Right cardiac atrium (tissue), 5 donors: ENCODE results near the gene RASL10B. TPM values are rescaled to one million over a fixed set of nuclear protein-coding genes. Genes with fewer than 3 reads are reported as not detected.
"Not testable (repeated sequence)": the region's sequence is repeated elsewhere in the genome, so short reads cannot be mapped to it uniquely, and the experiment has no call there.

Experiments used
- ATAC-seq, 2 donors: fragments of 200-7000 bp; cut with Tn5 transposase; one replicate each; pipeline versions ENCODE4 v1.8.0 to v1.9.1; 2020; ENCODE audit warnings: moderate library complexity in 2 of 2, mild to moderate bottlenecking in 1 of 2
- DNase-seq, 3 donors: peaks; one replicate each; pipeline ENCODE4 v3.0.0-alpha.2; 2020
- H3K27ac ChIP-seq: one replicate; pipeline ENCODE4 v1.5.1; 2013; ENCODE audit warnings: mild to moderate bottlenecking, low read length, control low read depth, moderate library complexity
- H3K27me3 ChIP-seq: one replicate; pipeline ENCODE4 v1.6.1; 2013; ENCODE audit not compliant: control insufficient read depth, insufficient read depth
- H3K4me1 ChIP-seq: one replicate; pipeline ENCODE4 v1.6.1; 2013; ENCODE audit warnings: low read length; ENCODE audit not compliant: control insufficient read depth, insufficient read depth
- H3K4me3 ChIP-seq: one replicate; pipeline ENCODE4 v1.5.1; 2013; ENCODE audit warnings: low read length, control low read depth
- H3K9me3 ChIP-seq: one replicate; pipeline ENCODE4 v1.6.1; 2013; ENCODE audit warnings: low read length; ENCODE audit not compliant: control insufficient read depth
- WGBS: extraction: QIAGEN DNeasy Blood & Tissue Kit; methylation state at CpG from one replicate; pipeline ENCODE4 v1.1.7; 2013; 5-methylcytosine and 5-hydroxymethylcytosine counted together
- intact Hi-C, 4 donors: fragments of 100-400 bp; cut with DNase I; formaldehyde crosslinking; loops; one replicate each; pipeline versions ENCODE4 v1.11.0 to v1.14.0; 2022 to 2023
- polyA plus RNA-seq: library from polyadenylated mRNA; stranded (reverse); fragments of 200-250 nt; gene quantifications from one replicate; pipeline ENCODE4 v1.2.3, GENCODE V29; 2013
- total RNA-seq, 4 donors: library from RNA; stranded (reverse); fragmentation: NEBNext Ultra II Directional; extraction: Animal tissue kit (Norgen Biotek cat#: 25700); gene quantifications; one replicate each; pipeline ENCODE4 v1.2.1, GENCODE V29; 2021
- donor health status: healthy with polysubstance abuse.
- donor health status: DM: no; HTN: yes; CAD: no.
- donor health status: DM: no; HTN: no; CAD: no.
- donor health status: DM: no; HTN: yes; CAD: no; lungs with severe emphysema.
- donor health status: DM: yes; HTN: yes; CAD: no.

The RASL10B gene
- total and polyA plus RNA-seq, 5 donors: 19.0 to 47.4 (median 36.6) TPM

- H3K4me1 ChIP-seq: peaks cover 1% of the 10 kb centered on the region
- no peaks in the 10 kb centered on the region for H3K9me3 ChIP-seq
- H3K27me3 ChIP-seq: no peaks in the 10 kb centered on the region
- intact Hi-C loops: no loop called here
- no peak overlapping the region for H3K27ac ChIP-seq
- DNase-seq (no peak), ATAC-seq (peak in 1 of 2 donors; percentile 3)
- no peak overlapping the region for H3K4me3 ChIP-seq
- 74% methylated on average over 10 of the region's 10 CpGs for WGBS
Measured at GRCh38 chr17:35750526-35751395, 19.3 kb downstream of the RASL10B start.

- 62% methylated on average over 4 of the region's 4 CpGs for WGBS
- H3K27me3 ChIP-seq, H3K9me3 ChIP-seq, H3K4me3 ChIP-seq, DNase-seq, H3K4me1 ChIP-seq, H3K27ac ChIP-seq, intact Hi-C loops: not testable (repeated sequence)
- peak in 1 of 2 donors; percentile 43 for ATAC-seq
Measured at GRCh38 chr17:35751541-35751940, 20.1 kb downstream of the RASL10B start.

- DNase-seq (no peak), ATAC-seq (no peak)
- peaks cover 1% of the 10 kb centered on the region for H3K4me1 ChIP-seq
- intact Hi-C loops: no loop called here
- H3K27me3 ChIP-seq: no peaks in the 10 kb centered on the region
- 52% methylated on average over 16 of the region's 16 CpGs for WGBS
- no peak overlapping the region for H3K27ac ChIP-seq
- no peak overlapping the region for H3K4me3 ChIP-seq
- H3K9me3 ChIP-seq: no peaks in the 10 kb centered on the region
Measured at GRCh38 chr17:35752471-35752870, 21.0 kb downstream of the RASL10B start.

GRCh38 chr17:35752945-35753764, 21.7 kb downstream of the RASL10B start, which contains the start of gene GAS2L2:
Gene GAS2L2 (minus strand): TSS chr17:35753239. CDS start chr17:35752850, 389 bp downstream.
- Histone ChIP-seq H3K4me3 (no peak within 1 kb of the TSS), H3K9me3 (no peaks in the 10 kb centered on the region), H3K27ac (no peak within 1 kb of the TSS), H3K4me1 (peaks cover 1% of the 10 kb centered on the region), H3K27me3 (no peaks in the 10 kb centered on the region)
- ATAC-seq (peak in 1 of 2 donors; percentile 30), DNase-seq (peak in 2 of 3 donors; percentile 64)
- intact Hi-C loops: no loop called here
- 37% methylated on average over 9 of the region's 9 CpGs for WGBS

GRCh38 chr17:35757243-35757642, 25.8 kb downstream of the RASL10B start:
- no peak for DNase-seq
- Histone ChIP-seq H3K4me1 (no peaks in the 10 kb centered on the region), H3K27me3 (no peaks in the 10 kb centered on the region), H3K4me3 (no peak overlapping the region), H3K27ac (no peak overlapping the region), H3K9me3 (no peaks in the 10 kb centered on the region)
- ATAC-seq: no peak
- intact Hi-C loops: no loop called here

- WGBS: 55% methylated on average over 1 of the region's 1 CpG
- Histone ChIP-seq H3K4me1 (peaks cover 2% of the 10 kb centered on the region), H3K27ac (no peak within 1 kb of the TSS), H3K4me3 (no peak within 1 kb of the TSS), H3K9me3 (no peaks in the 10 kb centered on the region), H3K27me3 (no peaks in the 10 kb centered on the region)
- intact Hi-C loops: no loop called here
- ATAC-seq (no peak), DNase-seq (no peak)
Measured at GRCh38 chr17:35760587-35760986, 29.1 kb downstream of the RASL10B start, which contains the start of gene C17orf50. Gene C17orf50 (plus strand): TSS chr17:35760887. CDS start chr17:35760942, 55 bp downstream.

- no peak for DNase-seq
- WGBS: 85% methylated on average over 5 of the region's 5 CpGs
- intact Hi-C loops: no loop called here
- ATAC-seq: no peak
- Histone ChIP-seq H3K4me3 (no peak overlapping the region), H3K27ac (no peak overlapping the region), H3K4me1 (peaks cover 2% of the 10 kb centered on the region), H3K27me3 (no peaks in the 10 kb centered on the region), H3K9me3 (no peaks in the 10 kb centered on the region)
Measured at GRCh38 chr17:35761601-35762000, 30.2 kb downstream of the RASL10B start.

GRCh38 chr17:35763767-35764122, 32.3 kb downstream of the RASL10B start:
- Histone ChIP-seq H3K4me1 (peaks cover 2% of the 10 kb centered on the region), H3K27ac (no peak overlapping the region), H3K27me3 (no peaks in the 10 kb centered on the region), H3K4me3 (no peak overlapping the region), H3K9me3 (no peaks in the 10 kb centered on the region)
- intact Hi-C loops: loop anchor here in 2 of 4 donors (2.0 kb wide), 1 partner anchor 41 kb away; no protein-coding TSS in a partner anchor
- DNase-seq (no peak), ATAC-seq (no peak)
- 35% methylated on average over 16 of the region's 17 CpGs for WGBS

GRCh38 chr17:35764123-35764991, 32.9 kb downstream of the RASL10B start:
- Histone ChIP-seq H3K27ac (no peak overlapping the region), H3K27me3 (no peaks in the 10 kb centered on the region), H3K9me3 (no peaks in the 10 kb centered on the region), H3K4me1 (peaks cover 2% of the 10 kb centered on the region), H3K4me3 (peak overlapping the region; percentile 36)
- 4% methylated on average over 75 of the region's 75 CpGs for WGBS
- ATAC-seq: peak; percentile 92 to 97
- intact Hi-C loops: loop anchor here in 2 of 4 donors (2.0 kb wide), 1 partner anchor 40 kb away; no protein-coding TSS in a partner anchor
- peak; percentile 88 to 95 (median 95) for DNase-seq

GRCh38 chr17:35765086-35765710, 33.8 kb downstream of the RASL10B start:
- H3K9me3 ChIP-seq: no peaks in the 10 kb centered on the region
- no peak overlapping the region for H3K4me3 ChIP-seq
- WGBS: 72% methylated on average over 11 of the region's 11 CpGs
- intact Hi-C loops: loop anchor here in 3 of 4 donors (2.0 to 5.0 kb wide), 2 partner anchors 37 to 40 kb away; no protein-coding TSS in a partner anchor
- no peak for DNase-seq
- H3K4me1 ChIP-seq: peaks cover 2% of the 10 kb centered on the region
- ATAC-seq: no peak
- no peaks in the 10 kb centered on the region for H3K27me3 ChIP-seq
- H3K27ac ChIP-seq: no peak overlapping the region
